Type B pancreatic cell (in vitro differentiated cells): Measurements from ENCODE around the gene LRRN3. TPM values are rescaled to one million over a fixed set of nuclear protein-coding genes. Genes with fewer than 3 reads are reported as not detected.

Experiments
- DNase-seq: peaks from one replicate; pipeline ENCODE4 v3.0.0; 2021; ENCODE audit warnings: mixed read lengths; ENCODE audit not compliant: unreplicated experiment; ENCODE audit errors: extremely low spot score
- H3K27ac Mint-ChIP-seq: 2 replicates; pipeline ENCODE4 v1.8.0; 2021; ENCODE audit warnings: mild to moderate bottlenecking, mixed read lengths
- H3K27me3 Mint-ChIP-seq: 2 replicates; pipeline ENCODE4 v1.8.0; 2021; ENCODE audit warnings: mixed read lengths
- H3K36me3 Mint-ChIP-seq: 2 replicates; pipeline ENCODE4 v1.8.0; 2021; ENCODE audit warnings: mixed read lengths
- H3K4me1 Mint-ChIP-seq: one replicate; pipeline ENCODE4 v1.8.0; 2021; ENCODE audit warnings: mixed read lengths; ENCODE audit not compliant: unreplicated experiment
- H3K4me3 Mint-ChIP-seq: 2 replicates; pipeline ENCODE4 v1.8.0; 2021; ENCODE audit warnings: mild to moderate bottlenecking, mixed read lengths
- H3K9me3 Mint-ChIP-seq: 2 replicates; pipeline ENCODE4 v1.8.0; 2021; ENCODE audit warnings: mixed read lengths
- CTCF ChIP-seq: fragments of 200-600 bp; sonication (generic); conservative IDR thresholded peaks from 2 replicates; pipeline ENCODE4 v1.5.0; 2021; ENCODE audit warnings: antibody characterized with exemption, mild to moderate bottlenecking
- total RNA-seq: library from RNA; stranded (reverse); gene quantifications from 2 replicates; pipeline ENCODE4 v1.2.1, GENCODE V29; 2021; ENCODE audit warnings: low replicate concordance

LRRN3 gene
- total RNA-seq, 1 donor from 2014 or later: 12.9 TPM

- Mint-ChIP-seq H3K9me3 (no peaks in the 10 kb centered on the region), H3K4me3 (no peak overlapping the region), H3K27me3 (no peaks in the 10 kb centered on the region), H3K27ac (no peak overlapping the region), H3K4me1 (peaks cover 9% of the 10 kb centered on the region), H3K36me3 (no peaks in the 10 kb centered on the region)
- no peak for DNase-seq
- no peak for TF ChIP-seq CTCF
Observed at GRCh38 chr7:111076205-111076604, 14.7 kb upstream of the LRRN3 start.

GRCh38 chr7:111077001-111077400 lies 13.9 kb upstream of the LRRN3 start:
- DNase-seq: no peak
- Mint-ChIP-seq H3K4me3 (no peak overlapping the region), H3K36me3 (no peaks in the 10 kb centered on the region), H3K27me3 (no peaks in the 10 kb centered on the region), H3K27ac (no peak overlapping the region), H3K4me1 (peaks cover 5% of the 10 kb centered on the region), H3K9me3 (no peaks in the 10 kb centered on the region)
- no peak for TF ChIP-seq CTCF

- Mint-ChIP-seq H3K4me3 (no peak overlapping the region), H3K4me1 (peaks cover 5% of the 10 kb centered on the region), H3K27me3 (no peaks in the 10 kb centered on the region), H3K36me3 (no peaks in the 10 kb centered on the region), H3K27ac (no peak overlapping the region), H3K9me3 (no peaks in the 10 kb centered on the region)
- no peak for DNase-seq
- TF ChIP-seq CTCF: no peak
Observed at GRCh38 chr7:111080495-111081105, 10.3 kb upstream of the LRRN3 start.

- DNase-seq: no peak
- no peaks in the 10 kb centered on the region for H3K27me3 Mint-ChIP-seq
- H3K27ac Mint-ChIP-seq: no peak overlapping the region
- no peaks in the 10 kb centered on the region for H3K9me3 Mint-ChIP-seq
- peaks cover 5% of the 10 kb centered on the region for H3K4me1 Mint-ChIP-seq
- no peaks in the 10 kb centered on the region for H3K36me3 Mint-ChIP-seq
- H3K4me3 Mint-ChIP-seq: no peak overlapping the region
- TF ChIP-seq CTCF: no peak
Observed at GRCh38 chr7:111081546-111082267, 9.2 kb upstream of the LRRN3 start.

GRCh38 chr7:111082351-111082750 lies 8.6 kb upstream of the LRRN3 start:
- Mint-ChIP-seq H3K9me3 (no peaks in the 10 kb centered on the region), H3K27ac (no peak overlapping the region), H3K4me1 (peaks cover 5% of the 10 kb centered on the region), H3K4me3 (no peak overlapping the region), H3K36me3 (no peaks in the 10 kb centered on the region), H3K27me3 (no peaks in the 10 kb centered on the region)
- DNase-seq: no peak
- TF ChIP-seq CTCF: no peak
